ENCODE results near the gene PHC2.
"Not testable (repeated sequence)": the region's sequence is repeated elsewhere in the genome, so short reads cannot be mapped to it uniquely, and the experiment has no call there.

PHC2 gene

GRCh38 chr1:33314416-33314815 lies 116.5 kb downstream of the PHC2 start:
- DNase-seq (ENCODE audit: low spot score), result no peak

GRCh38 chr1:33312413-33312749 lies 118.5 kb downstream of the PHC2 start:
- no peak for DNase-seq (ENCODE audit: low spot score)

- no peak for DNase-seq (ENCODE audit: low spot score)
Observed at GRCh38 chr1:33311706-33312412, 119.0 kb downstream of the PHC2 start.

GRCh38 chr1:33310702-33311101 lies 120.2 kb downstream of the PHC2 start:
- DNase-seq (ENCODE audit: low spot score), result no peak

- not testable (repeated sequence) for DNase-seq (ENCODE audit: low spot score)
Observed at GRCh38 chr1:33309351-33309750, 121.5 kb downstream of the PHC2 start.

GRCh38 chr1:33307494-33307864 lies 123.4 kb downstream of the PHC2 start:
- DNase-seq (ENCODE audit: low spot score), result no peak

- no peak for DNase-seq (ENCODE audit: low spot score)
Observed at GRCh38 chr1:33306653-33307493, 124.0 kb downstream of the PHC2 start.

GRCh38 chr1:33305816-33306652 lies 124.9 kb downstream of the PHC2 start:
- no peak for DNase-seq (ENCODE audit: low spot score)

- DNase-seq (ENCODE audit: low spot score), result no peak
Observed at GRCh38 chr1:33305016-33305415, 125.9 kb downstream of the PHC2 start.

- no peak for DNase-seq (ENCODE audit: low spot score)
Observed at GRCh38 chr1:33302325-33302724, 128.6 kb downstream of the PHC2 start.

- no peak for DNase-seq (ENCODE audit: low spot score)
Observed at GRCh38 chr1:33301273-33301984, 129.5 kb downstream of the PHC2 start.

- DNase-seq (ENCODE audit: low spot score), result no peak
Observed at GRCh38 chr1:33300673-33301072, 130.2 kb downstream of the PHC2 start.

- no peak for DNase-seq (ENCODE audit: low spot score)
Observed at GRCh38 chr1:33299461-33300155, 131.3 kb downstream of the PHC2 start.

- peak; percentile 52 for DNase-seq (ENCODE audit: low spot score)
Observed at GRCh38 chr1:33298623-33299277, 132.1 kb downstream of the PHC2 start.

GRCh38 chr1:33297911-33298622 lies 132.8 kb downstream of the PHC2 start:
- DNase-seq (ENCODE audit: low spot score), result no peak

GRCh38 chr1:33296824-33297223 lies 134.1 kb downstream of the PHC2 start:
- no peak for DNase-seq (ENCODE audit: low spot score)

GRCh38 chr1:33296082-33296458 lies 134.8 kb downstream of the PHC2 start:
- no peak for DNase-seq (ENCODE audit: low spot score)

- peak; percentile 87 for DNase-seq (ENCODE audit: low spot score)
Observed at GRCh38 chr1:33295450-33296081, 135.3 kb downstream of the PHC2 start.

- no peak for DNase-seq (ENCODE audit: low spot score)
Observed at GRCh38 chr1:33295023-33295422, 135.9 kb downstream of the PHC2 start.
